Loucy (cell line): Measurements from ENCODE around the gene CYP4V2.

Experiments
- CTCF ChIP-seq: fragments of 200-600 bp; sonication (generic); conservative IDR thresholded peaks from 2 replicates; pipeline ENCODE4 v1.5.1; 2014; ENCODE audit warnings: mild to moderate bottlenecking, antibody characterized with exemption, low read length
- EZH2phosphoT487 ChIP-seq: fragments of 200-600 bp; IDR thresholded peaks from 2 replicates; pipeline ENCODE4 v1.6.1; 2018; ENCODE audit warnings: antibody characterized with exemption, mild to moderate bottlenecking, moderate library complexity, borderline replicate concordance

- no peak for TF ChIP-seq CTCF
- no peak for TF ChIP-seq EZH2phosphoT487
Measured at GRCh38 chr4:186244835-186245234, 53.5 kb downstream of the CYP4V2 start.
